CD4-positive, alpha-beta T cell treated with Interleukin-4 for 4 hours (primary cell): ENCODE data around the gene FGF5.
"Not testable (repeated sequence)": the region's sequence is repeated elsewhere in the genome, so short reads cannot be mapped to it uniquely, and the experiment has no call there.

Experiments used
- DNase-seq: peaks from one replicate; pipeline ENCODE4 v3.0.0-alpha.2; 2020

The FGF5 gene, protein sequence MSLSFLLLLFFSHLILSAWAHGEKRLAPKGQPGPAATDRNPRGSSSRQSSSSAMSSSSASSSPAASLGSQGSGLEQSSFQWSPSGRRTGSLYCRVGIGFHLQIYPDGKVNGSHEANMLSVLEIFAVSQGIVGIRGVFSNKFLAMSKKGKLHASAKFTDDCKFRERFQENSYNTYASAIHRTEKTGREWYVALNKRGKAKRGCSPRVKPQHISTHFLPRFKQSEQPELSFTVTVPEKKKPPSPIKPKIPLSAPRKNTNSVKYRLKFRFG

DNA sequence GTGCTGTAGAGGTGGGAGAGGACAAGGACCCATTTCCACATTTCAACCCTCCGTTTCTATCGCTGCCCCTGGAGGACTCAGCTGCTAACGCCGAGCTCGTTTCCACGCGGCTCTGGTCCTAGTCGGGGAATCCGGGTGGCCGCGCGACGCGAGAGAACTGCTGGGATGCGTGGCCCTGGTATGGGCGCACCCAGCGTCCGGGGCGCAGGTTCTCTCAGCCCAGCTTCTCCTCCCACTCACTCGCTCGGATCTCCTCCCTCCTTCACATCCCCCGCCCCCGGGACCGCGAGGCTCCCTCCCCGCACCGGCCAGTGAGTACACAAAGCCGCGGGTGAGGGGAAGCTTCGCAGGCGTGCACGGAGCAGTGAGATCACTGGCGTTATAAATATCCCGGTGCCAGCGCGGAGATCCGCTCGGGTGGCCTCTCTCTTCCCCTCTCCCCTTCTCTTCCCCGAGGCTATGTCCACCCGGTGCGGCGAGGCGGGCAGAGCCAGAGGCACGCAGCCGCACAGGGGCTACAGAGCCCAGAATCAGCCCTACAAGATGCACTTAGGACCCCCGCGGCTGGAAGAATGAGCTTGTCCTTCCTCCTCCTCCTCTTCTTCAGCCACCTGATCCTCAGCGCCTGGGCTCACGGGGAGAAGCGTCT is at the start of gene FGF5:
FGF5 (plus strand) TSS at position 412 of the 649 bp plus-strand sequence; CDS start at position 573, 161 bp downstream.
- no peak for DNase-seq

DNA sequence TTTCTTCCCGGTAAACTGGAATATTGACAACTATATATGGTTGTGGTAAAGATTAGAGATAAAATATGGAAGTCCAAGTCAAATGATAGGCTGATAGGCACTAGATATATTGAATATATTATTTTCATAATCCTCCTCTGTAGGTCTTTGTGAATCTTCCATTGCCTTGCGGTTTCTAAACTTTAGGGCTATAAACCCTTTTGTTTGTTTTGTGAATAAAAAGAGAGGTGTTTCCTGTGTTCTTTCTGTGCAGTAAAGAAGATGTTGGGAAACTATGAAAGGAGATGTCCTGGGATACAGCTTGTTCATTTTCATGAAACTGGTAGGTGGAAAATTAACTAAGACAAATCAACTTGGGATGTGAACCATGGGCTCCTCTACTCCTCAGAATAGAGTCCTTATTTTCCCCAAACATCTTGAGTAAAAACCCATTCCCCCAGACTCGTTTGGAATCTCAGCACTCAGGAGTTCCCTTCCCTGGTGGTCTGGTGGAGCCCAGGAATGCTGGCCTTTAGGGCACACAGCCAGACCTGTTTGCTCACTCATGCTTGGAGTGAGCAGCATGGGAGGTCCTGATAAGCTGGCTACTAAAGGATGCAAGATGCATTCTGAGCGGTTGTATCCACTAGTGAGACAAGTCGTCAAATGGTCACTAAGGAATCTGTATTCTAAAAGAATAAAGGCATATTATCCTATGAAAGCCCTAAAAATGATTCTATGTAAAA is 47.0 kb upstream of the FGF5 start:
- no peak for DNase-seq

DNA sequence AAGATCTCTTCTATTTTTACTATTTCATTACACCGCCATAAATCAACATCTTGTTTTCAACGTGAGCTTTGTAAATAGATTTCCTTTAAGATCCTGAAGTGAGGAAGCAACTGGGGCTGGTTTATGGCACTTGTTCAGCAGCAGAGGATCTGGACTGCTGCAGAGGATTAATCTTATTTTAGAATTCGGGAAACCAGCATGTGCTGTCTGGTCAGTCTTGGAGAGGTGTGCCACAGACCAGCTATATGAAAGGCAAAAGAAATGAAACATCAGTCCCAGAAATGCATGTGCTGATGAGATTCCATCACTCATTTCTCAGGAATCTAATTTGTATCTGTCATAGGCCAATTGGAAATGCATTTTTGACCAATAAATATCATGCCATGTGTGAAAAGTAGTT is 45.8 kb upstream of the FGF5 start:
- no peak for DNase-seq

DNA sequence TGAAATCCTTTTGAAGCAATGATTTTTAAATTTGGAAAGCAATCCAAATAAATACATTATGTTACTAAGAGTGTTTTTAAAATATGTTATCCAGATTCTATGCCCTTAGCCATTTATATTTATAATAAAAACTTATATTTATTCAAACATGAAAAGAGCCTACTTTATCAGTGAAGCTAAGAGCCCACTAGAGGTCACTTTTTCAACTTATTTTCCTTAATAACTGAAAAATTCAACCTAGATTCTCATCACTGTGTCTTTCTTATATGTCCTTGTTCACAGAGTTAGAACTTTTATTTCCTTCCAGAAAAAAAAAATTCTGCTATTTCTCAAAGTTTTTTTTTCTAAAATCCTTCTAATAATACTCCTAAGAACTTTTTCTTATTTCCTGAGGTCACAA is 45.3 kb upstream of the FGF5 start:
- no peak for DNase-seq

DNA sequence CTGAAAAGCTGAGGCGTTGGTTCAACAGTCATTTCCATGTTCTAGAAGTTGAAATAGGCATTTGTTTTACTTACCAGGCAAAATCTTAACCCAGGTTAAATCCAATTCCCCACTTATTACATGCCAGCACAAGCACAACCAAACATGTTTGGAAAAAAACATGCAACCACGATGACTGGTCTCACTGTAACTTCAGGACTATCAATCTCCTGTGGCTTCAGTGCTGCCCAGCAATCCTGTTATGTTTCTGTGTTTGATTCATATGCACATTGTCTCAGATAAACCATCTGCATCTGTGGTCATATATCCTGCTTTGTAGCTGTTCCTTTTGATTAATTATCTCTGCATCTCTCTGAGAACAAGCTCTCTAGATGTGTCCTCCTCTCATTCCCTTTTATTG is 40.9 kb upstream of the FGF5 start:
- no peak for DNase-seq

DNA sequence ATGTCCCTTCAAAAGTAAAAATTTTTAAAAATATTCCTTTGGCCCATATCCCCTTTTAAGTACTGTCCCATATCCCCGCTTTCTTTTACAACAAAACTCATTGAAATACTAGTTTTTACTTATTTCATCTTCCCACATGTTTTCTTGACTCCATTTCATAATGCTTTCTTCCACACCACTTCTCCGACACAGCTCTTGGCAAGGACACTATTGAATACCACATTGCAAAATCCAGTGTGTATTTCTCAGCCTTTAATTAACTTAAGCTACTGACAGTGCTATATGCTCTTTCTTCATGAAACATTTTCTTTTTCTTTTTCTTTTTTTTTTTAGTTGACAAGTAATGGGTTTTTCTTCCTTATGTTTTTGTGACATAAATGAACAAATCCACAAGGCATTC is 40.4 kb upstream of the FGF5 start:
- no peak for DNase-seq

DNA sequence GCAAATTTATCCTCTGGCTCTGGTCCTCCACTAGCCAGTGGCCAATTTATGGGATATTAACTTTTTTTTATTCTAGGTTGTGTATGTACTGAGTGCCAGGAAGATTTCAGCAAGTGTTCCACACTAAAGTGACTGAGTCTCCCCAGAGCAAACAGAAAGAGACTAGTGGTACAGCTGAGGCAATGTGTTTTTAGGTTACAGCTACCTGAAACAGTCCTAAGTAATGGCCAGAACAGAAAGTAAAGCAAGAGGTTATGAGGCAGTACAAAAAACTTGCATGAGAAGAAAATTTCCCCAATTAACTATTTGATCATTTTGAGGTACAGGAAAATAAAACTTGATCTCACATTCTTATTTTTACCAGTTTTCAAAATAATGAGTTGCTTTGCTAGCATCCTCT is 38.0 kb upstream of the FGF5 start:
- no peak for DNase-seq

DNA sequence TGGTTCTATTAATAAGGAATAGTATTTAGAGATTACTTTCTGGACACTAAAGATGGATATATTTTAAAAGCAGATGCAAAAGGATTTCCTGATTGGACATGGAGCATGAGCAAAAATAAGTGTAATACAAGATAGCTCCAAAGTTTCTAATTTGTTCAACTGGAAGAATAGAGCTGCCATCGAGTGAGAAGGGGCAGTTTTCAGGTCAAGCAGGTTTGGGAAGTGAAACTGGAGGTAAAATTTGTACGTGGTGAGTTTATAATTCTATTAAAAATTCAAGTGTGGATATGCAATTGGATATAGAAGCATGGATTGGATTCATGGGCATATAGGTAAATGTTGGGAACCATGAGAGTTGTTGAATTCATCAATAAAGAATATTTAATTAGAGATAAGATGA is 37.3 kb upstream of the FGF5 start:
- no peak for DNase-seq

DNA sequence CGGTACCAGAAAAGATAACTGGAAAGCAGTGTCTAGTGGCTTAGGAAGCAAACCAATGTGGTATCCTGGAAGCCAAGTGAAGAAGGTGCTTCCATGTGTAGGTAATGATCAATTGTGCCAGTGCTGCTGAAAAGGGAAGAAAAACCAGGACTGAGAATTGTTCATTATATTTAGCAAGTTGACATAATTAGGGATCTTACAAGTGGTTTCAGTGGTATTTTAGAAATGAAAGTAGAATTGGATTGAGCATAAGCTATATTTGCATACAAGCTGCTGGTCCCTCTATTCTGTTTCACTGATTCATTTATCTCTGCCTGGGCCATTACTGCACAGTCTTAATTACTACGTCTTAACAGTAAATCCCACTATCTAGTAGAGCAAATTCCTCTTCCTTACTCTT is 36.9 kb upstream of the FGF5 start:
- DNase-seq: no peak

DNA sequence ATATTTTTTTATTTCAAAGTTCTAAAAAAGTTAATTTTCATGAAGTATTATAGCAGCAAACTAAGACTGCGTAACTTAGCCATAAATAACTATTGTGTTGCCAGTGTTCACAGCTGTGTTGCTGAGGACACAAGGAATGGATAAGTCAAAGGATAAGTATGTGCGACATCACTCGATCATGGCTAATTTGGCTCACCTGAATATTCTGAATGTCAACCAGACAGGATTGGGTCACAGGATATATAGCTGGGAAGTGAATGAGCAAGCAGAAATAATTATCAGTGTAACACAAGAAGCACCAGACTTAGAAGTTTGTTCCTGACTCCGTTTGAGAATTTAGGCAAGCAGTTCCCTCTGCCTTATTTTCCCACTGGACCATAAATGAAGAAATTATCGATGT is 35.3 kb upstream of the FGF5 start:
- DNase-seq: no peak

DNA sequence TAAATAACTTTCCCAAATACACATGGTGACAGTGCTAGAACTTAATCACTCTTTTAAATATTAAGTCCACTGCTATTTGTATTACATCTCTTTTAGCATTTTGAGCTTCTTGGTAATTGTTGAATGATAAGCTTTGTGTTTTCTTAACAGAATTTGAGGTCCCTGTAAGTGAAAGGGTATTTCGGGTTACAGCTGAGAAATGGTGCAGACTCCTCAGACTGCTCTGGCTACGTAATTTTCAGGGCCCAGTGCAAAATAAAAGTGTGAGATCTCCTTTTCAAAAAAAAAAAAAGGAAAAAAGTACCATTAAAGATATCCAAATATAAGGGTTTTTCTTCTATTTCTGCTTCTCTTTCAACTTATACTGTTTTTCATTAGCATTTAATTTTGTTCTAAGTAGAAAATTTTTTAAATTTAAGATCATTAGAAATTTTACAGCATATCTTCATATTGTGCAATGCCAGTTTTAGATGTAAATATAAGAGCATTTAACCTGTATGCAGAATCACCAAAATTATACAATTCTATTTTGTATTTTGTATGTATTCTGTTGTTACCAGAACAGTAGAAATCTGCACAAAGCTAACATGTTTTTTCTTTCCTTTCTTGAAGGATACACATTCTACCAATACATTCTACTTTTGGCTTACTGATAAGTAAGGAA is 33.6 kb upstream of the FGF5 start:
- DNase-seq: no peak

DNA sequence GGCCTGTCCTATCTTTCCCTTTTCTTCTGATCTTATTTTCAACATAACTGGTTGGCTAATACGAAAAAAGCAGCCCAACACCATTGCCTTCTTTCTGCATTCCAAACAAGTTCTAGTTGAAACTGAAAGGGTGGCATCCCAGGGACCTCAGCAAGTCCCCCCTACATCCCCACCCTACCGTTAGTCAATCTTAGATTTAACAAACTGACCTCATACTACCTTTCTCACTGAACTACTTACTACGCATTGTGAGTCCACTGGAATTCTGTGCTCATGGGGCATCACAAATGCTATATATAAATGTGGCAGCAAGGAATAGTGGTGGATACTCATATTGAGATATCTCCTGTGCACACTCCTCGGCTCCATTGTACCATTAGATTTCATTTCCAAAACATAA is 33.1 kb upstream of the FGF5 start:
- no peak for DNase-seq

DNA sequence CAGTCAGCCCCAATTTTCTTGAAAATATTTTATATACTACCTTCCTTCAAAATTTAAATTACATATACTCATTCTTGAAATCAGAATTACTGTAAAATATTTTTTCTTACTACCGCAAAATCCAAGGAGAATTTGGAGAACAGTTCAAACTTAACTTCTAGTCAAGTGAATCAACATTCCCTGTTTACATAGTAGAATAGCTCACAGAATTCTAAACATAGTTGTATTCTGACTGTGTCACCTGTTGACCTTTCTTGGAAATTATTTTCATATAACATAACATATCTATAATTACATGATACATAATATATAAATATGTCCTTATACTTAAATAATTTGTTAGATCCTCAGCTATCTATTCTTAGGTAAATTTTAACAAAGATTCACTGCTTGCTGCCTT is 31.0 kb upstream of the FGF5 start:
- no peak for DNase-seq

DNA sequence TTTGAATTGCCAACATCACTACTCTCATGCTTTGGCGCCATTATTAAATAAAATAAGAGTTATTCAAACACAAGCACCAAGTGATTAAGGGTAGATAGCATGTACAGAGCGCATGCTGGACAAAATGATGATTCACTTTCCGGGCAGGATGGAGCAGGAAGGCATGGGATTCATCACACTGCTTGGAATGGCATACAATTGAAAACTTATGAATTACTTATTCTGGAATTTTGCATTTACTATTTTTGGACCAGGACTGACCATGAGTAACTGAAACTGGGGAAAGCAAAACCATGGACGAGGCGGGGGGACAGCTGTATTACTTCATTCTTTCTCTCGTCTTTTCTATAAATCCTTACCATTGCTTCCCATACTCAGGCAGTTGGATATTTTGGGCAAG is 28.5 kb upstream of the FGF5 start:
- no peak for DNase-seq

DNA sequence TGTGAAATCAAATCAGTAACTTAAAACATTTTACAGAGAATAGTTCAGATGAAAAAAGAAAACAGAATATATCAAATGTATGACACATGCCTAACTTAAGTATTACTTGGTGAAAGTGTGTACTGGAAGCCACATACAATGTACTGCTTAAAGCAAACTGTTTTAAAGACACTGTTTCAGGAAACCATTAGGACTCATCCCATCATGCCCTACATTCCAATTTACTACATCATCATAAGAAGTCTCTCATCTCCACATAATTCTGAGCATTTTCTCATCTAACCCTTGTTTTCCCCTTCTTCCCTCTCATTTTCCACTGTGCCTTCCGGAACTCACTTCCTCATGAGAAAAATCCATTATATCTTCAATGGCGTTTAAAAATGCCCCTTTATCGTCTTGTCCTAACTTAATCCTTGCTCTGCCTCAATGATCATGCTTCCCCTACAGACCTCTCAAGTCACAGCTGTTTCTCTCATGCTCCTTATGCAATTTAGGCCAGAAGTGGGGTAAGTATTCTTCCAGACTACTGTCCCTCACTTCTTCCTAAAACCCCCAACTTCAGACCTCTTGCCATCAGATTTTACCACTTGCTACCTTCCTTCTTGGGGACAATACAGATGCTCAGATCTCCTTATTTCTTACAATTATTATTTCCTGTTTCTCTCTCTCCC is 26.8 kb upstream of the FGF5 start:
- DNase-seq: no peak

DNA sequence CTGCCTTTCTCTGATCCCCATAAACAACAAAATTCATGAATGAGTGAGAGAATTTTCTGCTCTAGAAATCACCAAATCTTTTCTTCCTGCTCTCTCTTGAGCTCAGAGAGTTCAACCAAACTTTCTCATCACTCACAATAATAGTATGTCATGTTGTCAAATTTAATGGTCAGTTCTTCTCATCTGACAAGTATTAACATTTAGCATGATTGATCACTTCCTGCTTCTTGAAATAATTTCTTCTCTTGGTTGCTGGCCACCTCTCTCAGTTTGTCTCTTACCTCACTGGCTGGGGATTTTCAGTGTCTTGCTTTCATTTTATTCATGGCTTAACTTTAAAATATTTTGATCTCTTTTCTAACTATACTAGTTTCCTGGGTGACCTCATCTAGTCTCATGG is 25.5 kb upstream of the FGF5 start:
- DNase-seq: no peak

DNA sequence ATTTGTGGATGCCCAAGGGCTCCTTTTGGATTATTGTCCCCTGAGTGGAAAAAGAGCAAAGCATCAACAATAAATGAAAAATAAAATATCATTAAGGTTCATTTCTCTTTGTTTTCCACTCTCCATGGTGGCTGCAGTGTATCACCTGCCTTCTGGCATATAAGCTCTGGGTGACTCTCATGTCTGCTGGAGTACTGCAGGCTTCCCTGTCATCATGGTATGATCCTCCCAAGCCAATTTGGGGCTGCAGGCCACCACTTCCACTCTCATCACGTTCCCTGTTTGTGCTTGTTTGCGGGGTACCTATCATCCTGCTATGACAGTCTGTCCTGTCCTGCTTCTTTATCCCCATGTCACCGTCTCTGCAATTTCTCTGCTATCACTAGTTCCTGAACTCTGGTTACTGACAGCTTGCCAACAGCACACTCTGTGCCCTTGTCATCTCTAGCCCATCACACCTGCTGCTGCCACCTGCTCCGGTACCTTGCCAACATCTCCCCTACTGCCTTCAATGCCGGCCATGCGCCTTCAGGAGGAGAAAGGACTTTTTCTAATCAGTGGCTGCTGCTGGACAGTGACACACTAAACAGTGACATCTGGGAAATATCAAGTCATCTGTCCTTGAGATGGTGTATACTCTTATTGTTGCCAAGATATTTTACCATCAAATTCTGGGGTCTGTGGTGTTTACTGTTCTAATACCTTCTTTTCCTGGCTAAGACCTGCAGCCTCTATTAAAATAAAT is 23.0 kb upstream of the FGF5 start:
- no peak for DNase-seq

DNA sequence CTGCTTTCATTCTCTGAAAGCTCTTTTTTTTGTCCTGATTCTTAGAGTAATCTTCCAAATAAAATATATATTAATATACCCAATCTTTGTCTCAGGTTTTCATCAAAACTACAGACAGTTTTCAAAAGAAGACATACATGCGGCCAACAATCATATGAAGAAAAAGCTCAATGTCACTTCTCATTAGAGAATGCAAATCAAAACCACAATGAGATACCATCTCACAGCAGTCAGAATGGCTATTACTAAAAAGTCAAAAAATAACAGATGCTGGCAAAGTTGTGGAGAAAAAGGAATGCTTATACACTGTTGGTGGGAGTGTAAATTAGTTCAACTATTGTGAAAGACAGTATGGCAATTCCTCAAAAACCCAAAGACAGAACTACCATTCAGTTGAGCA is 19.0 kb upstream of the FGF5 start:
- not testable (repeated sequence) for DNase-seq

DNA sequence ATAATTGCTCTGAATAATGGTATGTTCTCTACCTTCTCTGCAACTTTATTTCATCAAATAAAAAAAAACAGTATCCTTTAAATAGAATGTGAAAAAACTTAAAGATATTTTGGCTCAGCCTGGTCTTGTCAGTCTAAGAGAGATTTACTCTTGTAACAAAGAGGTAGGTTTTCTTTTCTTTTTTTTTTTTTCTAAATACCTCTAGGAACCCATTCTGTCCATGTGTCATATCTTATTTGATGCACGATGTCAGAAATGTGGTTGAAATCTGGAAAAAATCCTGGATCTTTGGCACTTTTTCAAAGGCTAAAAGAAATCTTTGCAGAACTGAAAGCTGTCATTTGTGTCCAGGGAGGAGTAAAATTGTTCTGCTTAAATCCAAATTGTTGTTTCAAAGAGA is 17.3 kb upstream of the FGF5 start:
- DNase-seq: no peak

DNA sequence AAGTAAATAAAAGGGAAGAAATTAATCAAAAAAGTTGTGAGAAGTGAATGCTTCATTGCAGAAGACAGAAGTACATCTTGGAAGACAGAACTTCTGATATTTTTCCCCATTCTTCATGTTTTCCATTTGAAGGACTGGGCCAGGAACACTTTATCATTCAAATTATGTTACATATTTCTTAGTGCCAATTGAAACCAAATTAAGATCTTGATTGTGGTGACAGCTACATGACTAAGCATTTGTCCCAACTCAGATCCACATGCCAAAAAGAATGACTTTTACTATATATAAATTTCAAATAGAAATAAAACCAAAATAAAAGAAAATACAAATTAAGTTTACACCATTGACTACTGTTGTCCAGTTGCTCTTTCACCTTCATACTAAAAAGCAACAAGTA is 14.0 kb upstream of the FGF5 start:
- DNase-seq: no peak

DNA sequence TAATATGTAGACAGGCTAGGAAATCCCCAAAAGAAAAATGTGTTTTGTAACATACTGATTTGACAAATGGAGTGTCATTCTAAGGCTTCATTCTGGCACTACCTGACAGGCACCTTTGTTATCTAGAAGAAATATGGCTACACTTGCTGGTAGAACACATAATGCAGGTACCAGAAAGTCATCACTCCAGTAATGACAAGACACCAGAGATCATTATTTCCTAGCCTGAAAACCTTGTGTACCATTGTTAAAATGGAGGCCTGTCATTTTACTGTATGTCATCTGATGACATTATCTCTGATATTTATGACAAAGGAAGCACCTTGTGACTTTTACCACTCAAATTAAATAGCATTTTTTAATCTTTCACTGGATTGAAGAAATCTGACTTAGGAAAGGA is 13.5 kb upstream of the FGF5 start:
- DNase-seq: no peak

DNA sequence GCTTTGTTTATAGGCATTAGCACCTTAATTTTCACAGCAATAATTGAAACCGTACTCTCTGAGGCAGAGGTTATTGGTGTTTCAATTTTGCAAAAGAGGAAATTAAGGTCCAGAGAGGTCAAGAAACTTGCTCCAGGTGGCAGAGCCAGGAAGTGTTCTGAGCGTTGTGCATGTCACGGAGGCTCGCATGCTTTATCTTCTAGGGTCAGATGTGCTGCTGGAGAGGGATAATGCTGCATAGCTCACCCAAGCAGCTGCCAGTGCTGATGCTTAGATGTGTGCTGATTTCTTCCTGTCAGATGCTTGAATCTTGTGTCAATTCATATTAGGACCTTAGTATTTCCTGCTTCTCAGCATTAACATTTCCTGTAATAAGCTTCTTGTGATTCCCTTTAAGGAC is 13.0 kb upstream of the FGF5 start:
- DNase-seq: no peak

DNA sequence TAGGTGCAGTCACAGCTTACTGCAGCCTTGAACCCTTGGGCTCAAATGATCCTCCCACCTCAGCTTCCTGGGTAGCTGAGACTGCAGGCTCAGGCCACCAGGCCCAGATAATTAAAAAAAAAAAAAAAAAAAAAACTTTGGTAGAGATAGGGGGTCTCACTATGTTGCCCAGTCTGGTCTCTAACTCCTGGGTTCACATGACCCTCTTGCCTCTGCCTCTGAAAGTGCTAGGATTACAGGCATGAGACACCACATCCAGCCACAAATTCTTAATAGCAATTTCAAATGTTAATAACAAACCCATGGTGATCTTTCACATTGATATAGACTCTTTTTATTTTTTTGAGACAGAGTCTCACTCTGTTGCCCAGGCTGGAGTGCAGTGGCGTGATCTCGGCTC is 12.3 kb upstream of the FGF5 start:
- DNase-seq: no peak
